HL-60 (cell line): ENCODE data around the gene ZC3H7A.

ENCODE experiments used
- DNase-seq, 2 experiments: peaks; one replicate each; pipeline ENCODE4 v3.0.0-alpha.2; 2010 to 2020; ENCODE audit warnings: low read depth in 1 of 2, low spot score in 1 of 2
- H3K27ac ChIP-seq: fragments of 250-450 bp; sonication (Bioruptor Pico); replicated peaks from 2 replicates; pipeline ENCODE4 v1.5.1; 2020; ENCODE audit warnings: mild to moderate bottlenecking, moderate library complexity
- H3K27me3 ChIP-seq: fragments of 250-450 bp; sonication (Bioruptor Pico); 2 replicates; pipeline ENCODE4 v1.5.1; 2021; ENCODE audit warnings: mild to moderate bottlenecking, moderate library complexity; ENCODE audit not compliant: insufficient read depth, poor library complexity, severe bottlenecking
- H3K4me3 ChIP-seq: replicated peaks from 2 replicates; pipeline ENCODE4 v1.5.1; 2011; ENCODE audit warnings: mild to moderate bottlenecking, control low read depth, low read length; ENCODE audit not compliant: insufficient read depth
- GABPA ChIP-seq: IDR thresholded peaks from 2 replicates; pipeline ENCODE4 v1.6.1; 2012; ENCODE audit warnings: low read depth
- POLR2AphosphoS5 ChIP-seq: IDR thresholded peaks from 2 replicates; pipeline ENCODE4 v1.6.1; 2012; ENCODE audit warnings: low read depth
- SPI1 ChIP-seq: IDR thresholded peaks from 2 replicates; pipeline ENCODE4 v1.6.1; 2012; ENCODE audit warnings: low read depth, mild to moderate bottlenecking, borderline replicate concordance
- TF ChIP-seq, protein P1 (sequence below): IDR thresholded peaks from 2 replicates; pipeline ENCODE4 v1.6.1; 2012; ENCODE audit warnings: low read depth; ENCODE audit not compliant: insufficient replicate concordance
- TF ChIP-seq, protein P2 (sequence below): IDR thresholded peaks from one replicate; pipeline ENCODE4 v1.5.1; 2011; ENCODE audit warnings: low read length, control low read depth, inconsistent platforms; ENCODE audit not compliant: insufficient read depth

ZC3H7A gene

DNA sequence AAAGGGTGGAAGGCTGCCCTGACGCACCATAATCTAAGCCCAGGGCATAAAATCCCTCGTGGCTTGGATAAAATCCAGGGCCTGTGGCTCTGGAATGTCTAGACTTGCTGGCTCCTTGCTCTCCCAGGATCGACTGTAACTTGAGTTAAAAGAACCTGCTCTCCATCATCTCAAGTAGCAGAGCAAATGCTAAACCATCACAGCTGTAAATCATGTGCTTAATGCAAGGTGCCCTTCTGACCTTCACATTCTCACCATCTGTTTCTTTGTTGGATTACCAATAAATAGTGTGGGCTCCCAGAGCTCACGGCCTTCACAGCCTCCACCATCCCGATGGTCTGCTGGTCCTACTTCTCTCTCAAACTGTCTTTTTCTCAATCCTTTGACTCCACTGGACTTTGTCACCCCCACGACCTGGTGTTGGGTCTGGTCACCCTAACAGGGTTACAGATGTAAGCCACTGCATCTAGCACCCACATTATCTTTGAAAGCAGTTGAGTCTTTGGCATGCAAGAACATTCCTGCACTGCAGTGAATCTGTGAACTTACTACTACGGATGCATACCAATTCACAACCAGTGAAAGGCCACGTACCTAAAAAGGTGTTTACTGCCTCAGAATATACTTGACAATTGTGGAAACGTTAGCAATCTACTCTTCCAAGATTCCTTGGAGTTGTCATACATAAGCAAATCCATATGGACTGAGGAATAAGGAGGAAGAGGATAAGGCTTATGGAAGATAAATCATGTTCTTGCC is 39.0 kb upstream of the ZC3H7A start:
- DNase-seq: no peak
- TF ChIP-seq POLR2AphosphoS5 (peak; percentile 71), SPI1 (no peak)
- Histone ChIP-seq H3K27me3 (no peaks in the 10 kb centered on the region), H3K4me3 (no peak overlapping the region), H3K27ac (no peak overlapping the region)

DNA sequence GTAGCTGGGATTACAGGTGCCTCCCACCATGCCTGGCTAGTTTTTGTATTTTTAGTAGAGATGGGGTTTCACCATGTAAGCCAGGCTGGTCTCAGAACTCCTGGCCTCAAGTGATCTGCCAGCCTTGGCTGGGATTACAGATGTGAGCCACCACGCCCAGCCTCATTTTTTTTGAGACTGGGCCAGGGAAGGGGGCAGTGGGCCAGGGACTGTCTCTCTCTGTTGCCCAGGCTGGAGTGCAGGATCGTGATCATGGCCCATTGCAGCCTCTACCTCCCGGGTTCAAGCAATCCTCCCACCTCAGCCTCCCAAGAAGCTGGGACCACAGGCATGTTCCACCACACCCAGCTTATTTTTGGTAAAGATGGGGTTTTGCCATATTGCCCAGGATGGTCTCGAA is 38.3 kb upstream of the ZC3H7A start:
- no peak for DNase-seq
- no peaks in the 10 kb centered on the region for H3K27me3 ChIP-seq
- H3K4me3 ChIP-seq: no peak overlapping the region
- TF ChIP-seq GABPA: no peak
- no peak for TF ChIP-seq POLR2AphosphoS5
- TF ChIP-seq, protein P1, sequence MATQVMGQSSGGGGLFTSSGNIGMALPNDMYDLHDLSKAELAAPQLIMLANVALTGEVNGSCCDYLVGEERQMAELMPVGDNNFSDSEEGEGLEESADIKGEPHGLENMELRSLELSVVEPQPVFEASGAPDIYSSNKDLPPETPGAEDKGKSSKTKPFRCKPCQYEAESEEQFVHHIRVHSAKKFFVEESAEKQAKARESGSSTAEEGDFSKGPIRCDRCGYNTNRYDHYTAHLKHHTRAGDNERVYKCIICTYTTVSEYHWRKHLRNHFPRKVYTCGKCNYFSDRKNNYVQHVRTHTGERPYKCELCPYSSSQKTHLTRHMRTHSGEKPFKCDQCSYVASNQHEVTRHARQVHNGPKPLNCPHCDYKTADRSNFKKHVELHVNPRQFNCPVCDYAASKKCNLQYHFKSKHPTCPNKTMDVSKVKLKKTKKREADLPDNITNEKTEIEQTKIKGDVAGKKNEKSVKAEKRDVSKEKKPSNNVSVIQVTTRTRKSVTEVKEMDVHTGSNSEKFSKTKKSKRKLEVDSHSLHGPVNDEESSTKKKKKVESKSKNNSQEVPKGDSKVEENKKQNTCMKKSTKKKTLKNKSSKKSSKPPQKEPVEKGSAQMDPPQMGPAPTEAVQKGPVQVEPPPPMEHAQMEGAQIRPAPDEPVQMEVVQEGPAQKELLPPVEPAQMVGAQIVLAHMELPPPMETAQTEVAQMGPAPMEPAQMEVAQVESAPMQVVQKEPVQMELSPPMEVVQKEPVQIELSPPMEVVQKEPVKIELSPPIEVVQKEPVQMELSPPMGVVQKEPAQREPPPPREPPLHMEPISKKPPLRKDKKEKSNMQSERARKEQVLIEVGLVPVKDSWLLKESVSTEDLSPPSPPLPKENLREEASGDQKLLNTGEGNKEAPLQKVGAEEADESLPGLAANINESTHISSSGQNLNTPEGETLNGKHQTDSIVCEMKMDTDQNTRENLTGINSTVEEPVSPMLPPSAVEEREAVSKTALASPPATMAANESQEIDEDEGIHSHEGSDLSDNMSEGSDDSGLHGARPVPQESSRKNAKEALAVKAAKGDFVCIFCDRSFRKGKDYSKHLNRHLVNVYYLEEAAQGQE: no peak
- TF ChIP-seq, protein P2, sequence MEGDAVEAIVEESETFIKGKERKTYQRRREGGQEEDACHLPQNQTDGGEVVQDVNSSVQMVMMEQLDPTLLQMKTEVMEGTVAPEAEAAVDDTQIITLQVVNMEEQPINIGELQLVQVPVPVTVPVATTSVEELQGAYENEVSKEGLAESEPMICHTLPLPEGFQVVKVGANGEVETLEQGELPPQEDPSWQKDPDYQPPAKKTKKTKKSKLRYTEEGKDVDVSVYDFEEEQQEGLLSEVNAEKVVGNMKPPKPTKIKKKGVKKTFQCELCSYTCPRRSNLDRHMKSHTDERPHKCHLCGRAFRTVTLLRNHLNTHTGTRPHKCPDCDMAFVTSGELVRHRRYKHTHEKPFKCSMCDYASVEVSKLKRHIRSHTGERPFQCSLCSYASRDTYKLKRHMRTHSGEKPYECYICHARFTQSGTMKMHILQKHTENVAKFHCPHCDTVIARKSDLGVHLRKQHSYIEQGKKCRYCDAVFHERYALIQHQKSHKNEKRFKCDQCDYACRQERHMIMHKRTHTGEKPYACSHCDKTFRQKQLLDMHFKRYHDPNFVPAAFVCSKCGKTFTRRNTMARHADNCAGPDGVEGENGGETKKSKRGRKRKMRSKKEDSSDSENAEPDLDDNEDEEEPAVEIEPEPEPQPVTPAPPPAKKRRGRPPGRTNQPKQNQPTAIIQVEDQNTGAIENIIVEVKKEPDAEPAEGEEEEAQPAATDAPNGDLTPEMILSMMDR: no peak
- TF ChIP-seq SPI1: no peak
- H3K27ac ChIP-seq: no peak overlapping the region

DNA sequence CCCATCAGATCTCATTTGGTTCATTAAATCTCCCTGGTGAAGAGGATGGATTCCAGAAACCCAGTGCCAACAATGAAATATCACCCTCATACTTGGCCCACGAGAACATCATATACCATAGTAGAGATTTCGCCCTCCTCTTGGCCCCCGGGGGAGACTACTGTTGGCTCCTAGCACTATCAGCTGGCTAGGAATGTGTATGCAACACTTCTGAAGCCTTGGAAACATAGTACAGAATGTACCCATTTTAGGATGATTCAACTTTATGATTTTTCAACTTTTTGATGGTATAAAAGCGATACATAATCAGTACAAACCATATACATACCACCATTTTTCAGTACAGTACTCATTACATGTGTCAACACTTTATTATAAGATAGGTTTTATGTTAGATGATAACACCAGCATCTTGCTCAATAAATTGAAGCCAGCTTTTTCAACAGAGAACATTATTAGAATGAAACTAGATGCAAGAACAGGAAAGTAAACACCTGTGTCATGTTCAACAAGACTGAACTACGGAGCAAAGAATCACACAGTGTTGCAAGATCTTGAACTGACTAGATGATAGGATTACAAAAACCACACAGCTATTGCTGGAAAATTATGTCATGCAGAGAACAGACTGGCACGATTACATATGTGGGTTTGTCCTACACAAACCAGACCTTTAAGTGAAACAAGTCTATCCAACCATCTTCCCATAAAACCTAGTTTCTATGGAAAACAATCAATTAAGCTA is 37.1 kb upstream of the ZC3H7A start:
- TF ChIP-seq POLR2AphosphoS5 (no peak), GABPA (no peak), SPI1 (no peak)
- TF ChIP-seq, protein P2: no peak
- TF ChIP-seq, protein P1: no peak
- Histone ChIP-seq H3K27me3 (no peaks in the 10 kb centered on the region), H3K4me3 (no peak overlapping the region), H3K27ac (no peak overlapping the region)
- peak; percentile 75 to 81 for DNase-seq

DNA sequence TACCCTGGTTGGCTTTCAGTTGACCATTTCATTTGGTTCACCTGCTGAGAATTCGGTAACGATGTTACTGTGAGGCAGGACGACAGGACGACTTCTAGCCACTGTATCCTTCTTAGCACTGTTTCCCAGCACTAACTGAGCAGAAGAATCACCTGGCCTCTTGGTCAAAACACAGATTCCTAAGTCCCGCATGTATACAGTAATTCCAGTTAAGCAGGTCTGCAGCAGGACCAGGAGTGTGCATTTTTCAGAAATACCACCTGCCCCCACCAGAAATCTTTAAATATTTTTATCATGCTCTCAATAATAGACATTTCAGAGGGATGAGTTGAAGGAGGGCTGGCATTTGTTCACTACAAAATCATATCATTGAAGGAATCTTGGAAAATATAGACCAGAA is 31.6 kb upstream of the ZC3H7A start:
- no peaks in the 10 kb centered on the region for H3K27me3 ChIP-seq

More for the DNA sequence above, 31.6 kb upstream of the ZC3H7A start:
- TF ChIP-seq SPI1: no peak
- no peak for TF ChIP-seq GABPA
- TF ChIP-seq POLR2AphosphoS5: no peak
- TF ChIP-seq, protein P1: no peak
- TF ChIP-seq, protein P2: no peak
- Histone ChIP-seq H3K4me3 (no peak overlapping the region), H3K27ac (no peak overlapping the region)
- no peak for DNase-seq
